A549 (cell line): ENCODE measurements around the gene FAM47E.

Experiments
- EHMT2 ChIP-seq: fragments of 200-600 bp; sonication (generic); IDR thresholded peaks from 2 replicates; pipeline ENCODE4 v1.6.1; 2016; ENCODE audit warnings: antibody characterized with exemption, low read depth, mild to moderate bottlenecking, moderate library complexity
- EP300 ChIP-seq, 2 experiments: fragments of >200 bp; sonication (Bioruptor Twin); formaldehyde crosslinking; IDR thresholded peaks; 2 replicates in 1 of 2; 3 replicates in 1 of 2; pipeline ENCODE4 v1.6.1; 2016 to 2017
- ESRRA ChIP-seq: fragments of 150-350 bp; IDR thresholded peaks from 2 replicates; pipeline ENCODE4 v1.6.1; 2014; ENCODE audit warnings: mild to moderate bottlenecking, low read length, borderline replicate concordance
- JUN ChIP-seq, 2 experiments: fragments of >200 bp; sonication (Bioruptor Twin); formaldehyde crosslinking; IDR thresholded peaks; 2 replicates in 1 of 2; 3 replicates in 1 of 2; pipeline ENCODE4 v1.6.1; 2016 to 2017
- MAFK ChIP-seq: fragments of 450-650 bp; IDR thresholded peaks from 2 replicates; pipeline ENCODE4 v1.6.1; 2014; ENCODE audit not compliant: partially characterized antibody
- MAX ChIP-seq: IDR thresholded peaks from 2 replicates; pipeline ENCODE4 v1.6.1; 2012
- PHF8 ChIP-seq: fragments of 200-600 bp; sonication (generic); IDR thresholded peaks from 2 replicates; pipeline ENCODE4 v1.6.1; 2016; ENCODE audit warnings: low read depth, mild to moderate bottlenecking, antibody characterized with exemption, moderate library complexity, borderline replicate concordance
- POLR2A ChIP-seq: IDR thresholded peaks from 2 replicates; pipeline ENCODE4 v1.6.1; 2012; ENCODE audit warnings: mild to moderate bottlenecking, low read length
- POLR2AphosphoS2 ChIP-seq: conservative IDR thresholded peaks from 2 replicates; pipeline ENCODE4 v1.6.1; 2012; ENCODE audit warnings: low read length, improper control_type of control experiment, inconsistent platforms
- SMC3 ChIP-seq: fragments of >200 bp; sonication (Bioruptor Twin); formaldehyde crosslinking; IDR thresholded peaks from 3 replicates; pipeline ENCODE4 v1.6.1; 2018; ENCODE audit warnings: inconsistent platforms
- TF ChIP-seq, protein P1 (sequence below): fragments of >200 bp; sonication (Bioruptor Twin); formaldehyde crosslinking; IDR thresholded peaks from 3 replicates; pipeline ENCODE4 v1.5.1; 2016
- TF ChIP-seq, protein P2 (sequence below): fragments of 250-450 bp; sonication (Bioruptor Pico); IDR thresholded peaks from 2 replicates; pipeline ENCODE4 v1.5.0; 2021; ENCODE audit warnings: mild to moderate bottlenecking, moderate library complexity, borderline replicate concordance

DNA sequence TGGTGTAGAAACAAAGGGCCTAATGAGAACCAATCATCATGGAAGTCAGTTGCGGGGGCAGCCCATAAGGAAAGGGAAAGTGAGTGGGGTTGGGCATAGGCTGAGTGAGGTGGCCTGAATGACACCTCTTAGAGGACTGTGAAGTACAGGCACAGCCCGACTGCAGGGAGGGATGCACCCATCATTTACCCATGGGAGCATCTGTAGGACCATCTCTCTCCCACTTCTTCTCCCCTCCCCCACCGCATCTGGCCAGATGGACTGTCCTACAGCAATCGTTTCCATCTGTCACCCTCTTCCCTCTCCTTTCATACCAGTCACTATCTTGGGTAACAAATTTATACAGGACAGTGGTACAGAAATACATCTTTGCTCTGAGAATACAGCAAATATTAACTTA lies 59.2 kb downstream of the FAM47E start:
- TF ChIP-seq, protein P1, sequence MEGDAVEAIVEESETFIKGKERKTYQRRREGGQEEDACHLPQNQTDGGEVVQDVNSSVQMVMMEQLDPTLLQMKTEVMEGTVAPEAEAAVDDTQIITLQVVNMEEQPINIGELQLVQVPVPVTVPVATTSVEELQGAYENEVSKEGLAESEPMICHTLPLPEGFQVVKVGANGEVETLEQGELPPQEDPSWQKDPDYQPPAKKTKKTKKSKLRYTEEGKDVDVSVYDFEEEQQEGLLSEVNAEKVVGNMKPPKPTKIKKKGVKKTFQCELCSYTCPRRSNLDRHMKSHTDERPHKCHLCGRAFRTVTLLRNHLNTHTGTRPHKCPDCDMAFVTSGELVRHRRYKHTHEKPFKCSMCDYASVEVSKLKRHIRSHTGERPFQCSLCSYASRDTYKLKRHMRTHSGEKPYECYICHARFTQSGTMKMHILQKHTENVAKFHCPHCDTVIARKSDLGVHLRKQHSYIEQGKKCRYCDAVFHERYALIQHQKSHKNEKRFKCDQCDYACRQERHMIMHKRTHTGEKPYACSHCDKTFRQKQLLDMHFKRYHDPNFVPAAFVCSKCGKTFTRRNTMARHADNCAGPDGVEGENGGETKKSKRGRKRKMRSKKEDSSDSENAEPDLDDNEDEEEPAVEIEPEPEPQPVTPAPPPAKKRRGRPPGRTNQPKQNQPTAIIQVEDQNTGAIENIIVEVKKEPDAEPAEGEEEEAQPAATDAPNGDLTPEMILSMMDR: no peak
- TF ChIP-seq POLR2AphosphoS2 (no peak), SMC3 (no peak), ESRRA (no peak), PHF8 (no peak), JUN (IDR thresholded peaks at IDR 0.05) (no peak), EHMT2 (no peak), MAX (no peak), POLR2A (no peak), MAFK (no peak), EP300 (IDR thresholded peaks at IDR 0.05) (no peak)
- TF ChIP-seq, protein P2, sequence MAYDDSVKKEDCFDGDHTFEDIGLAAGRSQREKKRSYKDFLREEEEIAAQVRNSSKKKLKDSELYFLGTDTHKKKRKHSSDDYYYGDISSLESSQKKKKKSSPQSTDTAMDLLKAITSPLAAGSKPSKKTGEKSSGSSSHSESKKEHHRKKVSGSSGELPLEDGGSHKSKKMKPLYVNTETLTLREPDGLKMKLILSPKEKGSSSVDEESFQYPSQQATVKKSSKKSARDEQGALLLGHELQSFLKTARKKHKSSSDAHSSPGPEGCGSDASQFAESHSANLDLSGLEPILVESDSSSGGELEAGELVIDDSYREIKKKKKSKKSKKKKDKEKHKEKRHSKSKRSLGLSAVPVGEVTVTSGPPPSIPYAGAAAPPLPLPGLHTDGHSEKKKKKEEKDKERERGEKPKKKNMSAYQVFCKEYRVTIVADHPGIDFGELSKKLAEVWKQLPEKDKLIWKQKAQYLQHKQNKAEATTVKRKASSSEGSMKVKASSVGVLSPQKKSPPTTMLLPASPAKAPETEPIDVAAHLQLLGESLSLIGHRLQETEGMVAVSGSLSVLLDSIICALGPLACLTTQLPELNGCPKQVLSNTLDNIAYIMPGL: no peak
